OCI-LY3 (cell line): ENCODE results near the gene HENMT1.
"Not testable (repeated sequence)": the region's sequence is repeated elsewhere in the genome, so short reads cannot be mapped to it uniquely, and the experiment has no call there.

ENCODE experiments used
- H2AFZ ChIP-seq: fragments of 200-600, 300-600 bp; shearing (Covaris generic); 2 replicates; pipeline ENCODE4 v1.6.0; 2014; ENCODE audit warnings: antibody characterized with exemption, low read depth, low read length
- H3K27ac ChIP-seq: fragments of 200-600, 300-600 bp; sonication (generic); 2 replicates; pipeline ENCODE4 v1.5.1; 2014; ENCODE audit warnings: mild to moderate bottlenecking, low read length, moderate library complexity, mixed read lengths
- H3K27me3 ChIP-seq: fragments of 200-600, 300-600 bp; sonication (generic); 2 replicates; pipeline ENCODE4 v1.6.1; 2014; ENCODE audit warnings: low read depth, low read length, mixed read lengths
- H3K36me3 ChIP-seq: fragments of 200-600, 300-600 bp; sonication (generic); replicated peaks from 2 replicates; pipeline ENCODE3; 2014; ENCODE audit warnings: low read depth, low read length, mixed read lengths
- H3K4me1 ChIP-seq: fragments of 300-600, 200-600 bp; sonication (generic); 2 replicates; pipeline ENCODE4 v1.6.1; 2014; ENCODE audit warnings: low read length, mixed read lengths
- H3K4me2 ChIP-seq: fragments of 200-600, 300-600 bp; sonication (generic); 2 replicates; pipeline ENCODE4 v1.6.1; 2014; ENCODE audit warnings: low read length, mixed read lengths
- H3K4me3 ChIP-seq: fragments of 300-600, 200-600 bp; sonication (generic); 2 replicates; pipeline ENCODE4 v1.5.1; 2014; ENCODE audit warnings: antibody characterized with exemption, mild to moderate bottlenecking, low read length, moderate library complexity
- H3K79me2 ChIP-seq: fragments of 300-600, 200-600 bp; shearing (Covaris generic); 2 replicates; pipeline ENCODE4 v1.6.1; 2014; ENCODE audit warnings: mild to moderate bottlenecking, low read length, mixed read lengths
- H3K9ac ChIP-seq: fragments of 300-600, 200-600 bp; shearing (Covaris generic); 2 replicates; pipeline ENCODE4 v1.6.0; 2014; ENCODE audit warnings: mild to moderate bottlenecking, low read length, moderate library complexity
- H3K9me3 ChIP-seq: fragments of 200-600, 300-600 bp; shearing (Covaris generic); 2 replicates; pipeline ENCODE4 v1.6.1; 2014; ENCODE audit warnings: low read length, mixed read lengths; ENCODE audit not compliant: insufficient read depth
- H4K20me1 ChIP-seq: fragments of 200-600, 300-600 bp; sonication (generic); 2 replicates; pipeline ENCODE4 v1.6.1; 2016; ENCODE audit warnings: low read length, mixed read lengths; ENCODE audit not compliant: insufficient read depth
- EZH2phosphoT487 ChIP-seq: fragments of 200-600 bp; shearing (Covaris generic); IDR thresholded peaks from 2 replicates; pipeline ENCODE4 v1.6.1; 2018; ENCODE audit warnings: antibody characterized with exemption, mixed run types, low read depth
- TF ChIP-seq, protein P1 (sequence below): fragments of 200-600, 300-600 bp; sonication (generic); IDR thresholded peaks from 2 replicates; pipeline ENCODE4 v1.5.1; 2014; ENCODE audit warnings: antibody characterized with exemption, low read length, low read depth

Gene HENMT1

GRCh38 chr1:108669679-108670078 lies 8.8 kb upstream of the HENMT1 start:
- no peaks in the 10 kb centered on the region for H3K79me2 ChIP-seq
- no peaks in the 10 kb centered on the region for H4K20me1 ChIP-seq
- H3K4me1 ChIP-seq, result no peaks in the 10 kb centered on the region
- no peak overlapping the region for H3K4me3 ChIP-seq
- H3K27me3 ChIP-seq, result no peaks in the 10 kb centered on the region
- TF ChIP-seq EZH2phosphoT487, result no peak
- TF ChIP-seq, protein P1, sequence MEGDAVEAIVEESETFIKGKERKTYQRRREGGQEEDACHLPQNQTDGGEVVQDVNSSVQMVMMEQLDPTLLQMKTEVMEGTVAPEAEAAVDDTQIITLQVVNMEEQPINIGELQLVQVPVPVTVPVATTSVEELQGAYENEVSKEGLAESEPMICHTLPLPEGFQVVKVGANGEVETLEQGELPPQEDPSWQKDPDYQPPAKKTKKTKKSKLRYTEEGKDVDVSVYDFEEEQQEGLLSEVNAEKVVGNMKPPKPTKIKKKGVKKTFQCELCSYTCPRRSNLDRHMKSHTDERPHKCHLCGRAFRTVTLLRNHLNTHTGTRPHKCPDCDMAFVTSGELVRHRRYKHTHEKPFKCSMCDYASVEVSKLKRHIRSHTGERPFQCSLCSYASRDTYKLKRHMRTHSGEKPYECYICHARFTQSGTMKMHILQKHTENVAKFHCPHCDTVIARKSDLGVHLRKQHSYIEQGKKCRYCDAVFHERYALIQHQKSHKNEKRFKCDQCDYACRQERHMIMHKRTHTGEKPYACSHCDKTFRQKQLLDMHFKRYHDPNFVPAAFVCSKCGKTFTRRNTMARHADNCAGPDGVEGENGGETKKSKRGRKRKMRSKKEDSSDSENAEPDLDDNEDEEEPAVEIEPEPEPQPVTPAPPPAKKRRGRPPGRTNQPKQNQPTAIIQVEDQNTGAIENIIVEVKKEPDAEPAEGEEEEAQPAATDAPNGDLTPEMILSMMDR, result no peak
- 0 out of 2 replicates have a peak overlapping the region, but pooled peaks have one; percentile 39 for H2AFZ ChIP-seq
- no peaks in the 10 kb centered on the region for H3K36me3 ChIP-seq
- H3K9ac ChIP-seq, result no peak overlapping the region
- no peaks in the 10 kb centered on the region for H3K9me3 ChIP-seq
- H3K4me2 ChIP-seq, result peak overlapping the region; percentile 12; the same call in 1 of the 2 replicates
- no peak overlapping the region for H3K27ac ChIP-seq

DNA sequence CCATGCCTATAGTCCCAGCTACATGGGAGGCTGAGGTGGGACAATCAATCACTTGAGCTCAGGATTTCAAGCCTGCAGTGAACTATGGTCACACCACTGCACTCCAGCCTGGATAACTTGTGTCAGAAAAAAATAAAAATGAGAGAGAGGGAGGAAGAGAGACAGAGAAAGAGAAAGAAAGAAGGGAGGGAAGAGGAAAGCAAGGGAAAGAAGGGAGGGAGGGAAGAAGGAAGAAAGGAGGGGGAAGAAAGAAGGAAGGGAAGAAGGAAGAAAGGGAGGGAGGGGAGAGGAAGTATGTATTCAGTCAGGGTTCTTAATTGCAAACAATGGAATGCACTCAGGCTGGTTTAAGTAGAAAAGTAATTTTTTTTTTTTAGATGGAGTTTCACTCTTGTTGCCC lies 7.9 kb upstream of the HENMT1 start:
- Histone ChIP-seq H3K4me2 (no peak overlapping the region), H4K20me1 (no peaks in the 10 kb centered on the region), H3K36me3 (no peaks in the 10 kb centered on the region), H3K4me3 (no peak overlapping the region), H3K79me2 (no peaks in the 10 kb centered on the region), H3K9me3 (no peaks in the 10 kb centered on the region), H2AFZ (no peak overlapping the region), H3K4me1 (no peaks in the 10 kb centered on the region), H3K9ac (no peak overlapping the region), H3K27me3 (no peaks in the 10 kb centered on the region), H3K27ac (no peak overlapping the region)
- TF ChIP-seq, protein P1, result no peak
- TF ChIP-seq EZH2phosphoT487, result no peak

GRCh38 chr1:108667422-108667821 lies 6.5 kb upstream of the HENMT1 start:
- not testable (repeated sequence) for H2AFZ ChIP-seq, H3K4me2 ChIP-seq, H3K4me1 ChIP-seq, H4K20me1 ChIP-seq, H3K79me2 ChIP-seq, H3K27me3 ChIP-seq, H3K4me3 ChIP-seq, H3K9ac ChIP-seq, H3K36me3 ChIP-seq, H3K27ac ChIP-seq, H3K9me3 ChIP-seq

- H3K4me1 ChIP-seq, result peaks cover 6% of the 10 kb centered on the region; the same call in 1 of the 2 replicates
- no peak overlapping the region for H3K4me2 ChIP-seq
- no peaks in the 10 kb centered on the region for H3K36me3 ChIP-seq
- no peak overlapping the region for H3K9ac ChIP-seq
- H3K4me3 ChIP-seq, result no peak overlapping the region
- H4K20me1 ChIP-seq, result no peaks in the 10 kb centered on the region
- no peak overlapping the region for H2AFZ ChIP-seq
- no peaks in the 10 kb centered on the region for H3K27me3 ChIP-seq
- TF ChIP-seq EZH2phosphoT487, result no peak
- TF ChIP-seq, protein P1, result no peak
- H3K9me3 ChIP-seq, result no peaks in the 10 kb centered on the region
- H3K79me2 ChIP-seq, result no peaks in the 10 kb centered on the region
- no peak overlapping the region for H3K27ac ChIP-seq
These were observed 4.9 kb upstream of the HENMT1 start for GRCh38 chr1:108665771-108666170.

DNA sequence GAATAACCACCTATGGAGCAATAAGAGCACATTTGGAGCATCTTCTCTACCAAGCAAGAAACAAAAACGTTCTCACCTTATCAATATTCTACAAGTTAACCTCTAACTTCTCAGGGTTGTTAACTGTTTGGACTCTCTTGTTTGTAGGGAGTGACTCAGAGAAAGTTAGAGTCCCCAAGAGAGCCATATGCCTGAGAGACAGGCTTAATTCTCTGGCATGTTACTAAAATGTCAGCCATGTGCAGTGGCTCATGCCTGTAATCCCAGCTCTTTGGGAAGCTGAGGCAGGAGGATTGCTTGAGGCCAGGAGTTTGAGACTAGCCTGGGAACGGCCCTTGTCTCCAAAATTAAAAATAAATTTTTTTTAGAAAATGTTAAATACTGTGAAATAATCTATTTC lies 4.2 kb upstream of the HENMT1 start:
- no peaks in the 10 kb centered on the region for H4K20me1 ChIP-seq
- H3K9me3 ChIP-seq, result no peaks in the 10 kb centered on the region
- no peak overlapping the region for H3K9ac ChIP-seq
- H3K4me2 ChIP-seq, result no peak overlapping the region
- no peaks in the 10 kb centered on the region for H3K27me3 ChIP-seq
- no peak overlapping the region for H3K4me3 ChIP-seq
- TF ChIP-seq, protein P1, result no peak
- TF ChIP-seq EZH2phosphoT487, result no peak
- H2AFZ ChIP-seq, result no peak overlapping the region
- H3K36me3 ChIP-seq, result no peaks in the 10 kb centered on the region
- no peak overlapping the region for H3K27ac ChIP-seq
- no peaks in the 10 kb centered on the region for H3K79me2 ChIP-seq
- H3K4me1 ChIP-seq, result peaks cover 6% of the 10 kb centered on the region; the same call in 1 of the 2 replicates
